CD4-positive, alpha-beta T cell treated with Interleukin-4 for 4 hours (primary cell): ENCODE measurements around the gene GIGYF1.
"Not testable (repeated sequence)": the region's sequence is repeated elsewhere in the genome, so short reads cannot be mapped to it uniquely, and the experiment has no call there.

ENCODE experiments used
- DNase-seq: peaks from one replicate; pipeline ENCODE4 v3.0.0-alpha.2; 2020

The GIGYF1 gene

GRCh38 chr7:100694098-100694745 is at the start of gene GIGYF1:
GIGYF1 (minus strand) TSS chr7:100694250; CDS start chr7:100688238, 6,012 bp downstream.
- DNase-seq: peak; percentile 54

DNA sequence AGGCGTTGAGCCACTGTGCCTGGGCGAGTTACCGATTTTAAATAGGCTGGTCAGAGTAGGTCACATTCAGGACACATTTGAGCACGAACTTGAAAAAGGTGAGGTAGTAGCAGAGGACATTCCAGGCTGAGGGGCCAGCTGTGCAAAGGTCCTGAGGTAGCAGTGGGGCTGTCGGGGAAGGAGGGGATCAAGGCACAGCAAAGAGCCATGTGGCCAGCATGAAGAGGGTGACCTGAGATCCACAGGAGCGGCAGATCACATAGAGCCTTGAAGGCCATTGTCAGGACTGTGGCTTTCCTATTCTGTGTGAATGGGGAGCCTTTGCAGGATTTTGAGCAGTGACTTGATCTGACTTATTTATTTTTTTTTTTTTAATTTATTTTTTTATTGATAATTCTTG is 45.9 kb upstream of the GIGYF1 start:
- no peak for DNase-seq

GRCh38 chr7:100736671-100737070 is 42.6 kb upstream of the GIGYF1 start:
- no peak for DNase-seq

DNA sequence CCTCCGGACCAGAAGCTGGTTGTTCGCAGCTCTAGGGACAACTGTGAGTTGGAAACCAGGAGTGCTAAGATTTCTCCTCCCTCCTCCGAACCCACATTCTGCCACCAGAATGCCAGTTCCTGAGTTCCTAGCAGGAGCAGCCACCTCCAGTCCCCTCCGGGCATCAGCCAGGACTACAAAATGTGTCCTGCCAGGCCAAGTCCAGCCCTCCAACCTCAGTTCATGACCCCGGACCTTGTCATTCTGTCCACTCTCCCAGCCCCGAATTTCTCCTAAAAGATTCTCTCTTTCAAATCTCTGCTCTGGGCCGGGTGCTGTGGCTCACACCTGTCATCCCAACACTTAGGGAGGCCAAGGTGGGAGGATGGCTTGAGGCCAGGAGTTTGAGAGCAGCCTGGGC is 41.7 kb upstream of the GIGYF1 start:
- no peak for DNase-seq

DNA sequence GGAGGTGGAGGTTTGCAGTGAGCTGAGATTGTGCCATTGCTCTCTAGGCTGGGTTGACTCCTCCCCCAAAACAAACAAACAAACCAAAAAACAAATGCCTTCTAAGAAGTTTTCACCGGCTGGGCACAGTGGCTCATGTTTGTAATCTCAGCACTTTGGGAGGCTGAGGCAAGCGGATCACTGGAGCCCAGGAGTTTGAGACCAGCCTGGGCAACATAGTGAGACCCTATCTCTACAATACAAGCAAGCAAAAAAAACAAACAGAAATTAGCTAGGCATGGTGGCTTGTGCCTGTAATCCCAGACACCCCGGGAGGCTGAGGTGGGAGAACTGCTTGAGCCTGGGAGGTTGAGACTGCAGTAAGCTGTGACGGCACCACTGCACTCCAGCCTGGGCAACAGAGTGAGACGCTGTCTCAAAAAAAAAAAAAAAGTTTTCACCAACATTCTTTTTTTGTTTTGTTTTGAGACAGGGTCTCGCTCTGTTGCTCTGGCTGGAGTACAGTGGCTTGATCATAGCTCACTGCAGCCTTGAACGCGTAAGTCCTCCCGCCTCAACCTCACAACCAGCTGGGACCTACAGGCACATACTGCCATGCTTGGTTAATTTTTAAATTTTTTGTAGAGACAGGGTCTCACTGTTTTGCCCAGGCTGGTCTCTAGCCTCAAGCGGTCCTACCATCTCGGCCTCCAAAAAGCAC is 38.0 kb upstream of the GIGYF1 start:
- no peak for DNase-seq

DNA sequence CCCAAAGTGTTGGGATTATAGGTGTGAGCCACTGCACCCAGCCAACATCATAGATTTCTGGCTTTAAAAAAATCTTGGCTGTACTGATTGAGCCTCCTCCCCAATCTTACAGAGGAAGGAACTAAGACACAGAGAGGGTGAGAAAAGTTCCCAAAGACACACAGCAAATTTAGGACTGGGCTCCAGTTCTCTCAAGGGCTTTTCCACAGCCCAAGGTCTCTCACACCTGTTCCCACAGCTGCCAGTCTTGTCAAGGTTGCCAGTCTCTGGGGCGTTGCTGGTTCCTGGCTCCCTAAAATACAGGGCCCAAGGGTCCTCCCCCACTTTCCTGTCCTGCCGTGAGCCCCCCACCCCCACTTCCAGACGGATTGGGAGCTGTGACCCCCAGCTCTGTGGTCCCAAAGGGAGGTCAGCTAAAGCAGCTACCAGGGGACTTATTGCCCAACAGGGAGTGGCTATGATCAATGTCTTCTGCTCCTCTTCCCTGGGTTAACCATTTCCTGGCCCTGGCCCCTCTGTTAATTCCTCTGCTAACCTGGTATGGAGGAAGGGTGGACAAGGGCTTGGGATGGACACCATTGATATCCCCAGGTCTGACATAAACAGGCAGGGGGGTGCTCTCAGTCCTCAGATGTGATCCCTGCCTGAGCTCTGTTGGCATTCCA is 36.2 kb upstream of the GIGYF1 start:
- no peak for DNase-seq

- no peak for DNase-seq
Observed at GRCh38 chr7:100728196-100728595, 34.1 kb upstream of the GIGYF1 start.

- DNase-seq: no peak
Observed at GRCh38 chr7:100726996-100727761, 33.1 kb upstream of the GIGYF1 start.

DNA sequence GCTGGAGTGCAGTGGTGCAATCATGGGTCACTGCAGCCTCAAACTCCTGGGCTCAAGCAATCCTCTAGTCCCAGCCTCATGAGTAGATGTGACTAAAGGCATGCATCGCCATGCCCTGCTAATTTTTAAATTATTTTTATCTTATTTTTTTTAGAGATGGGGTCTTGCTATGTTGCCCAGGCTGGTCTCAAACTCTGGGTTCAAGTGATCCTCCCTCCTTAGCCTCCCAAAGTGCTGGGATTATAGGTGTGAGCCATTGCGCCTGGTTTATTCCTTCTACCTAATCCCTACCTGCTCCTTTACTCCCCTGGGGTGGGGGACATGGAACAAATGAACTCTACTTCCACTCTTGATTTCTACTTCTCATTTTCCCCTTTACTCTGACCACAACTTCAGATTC is 30.3 kb upstream of the GIGYF1 start:
- not testable (repeated sequence) for DNase-seq

GRCh38 chr7:100723732-100724275 is 29.8 kb upstream of the GIGYF1 start:
- no peak for DNase-seq

- no peak for DNase-seq
Observed at GRCh38 chr7:100722480-100723212, 28.6 kb upstream of the GIGYF1 start.

DNA sequence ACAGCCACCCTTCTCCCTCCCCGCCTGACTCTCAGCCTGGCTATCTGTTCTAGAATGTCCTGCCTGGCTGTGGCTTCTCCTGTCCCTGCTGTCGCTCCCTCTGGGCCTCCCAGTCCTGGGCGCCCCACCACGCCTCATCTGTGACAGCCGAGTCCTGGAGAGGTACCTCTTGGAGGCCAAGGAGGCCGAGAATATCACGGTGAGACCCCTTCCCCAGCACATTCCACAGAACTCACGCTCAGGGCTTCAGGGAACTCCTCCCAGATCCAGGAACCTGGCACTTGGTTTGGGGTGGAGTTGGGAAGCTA is 27.4 kb upstream of the GIGYF1 start:
- DNase-seq: no peak

GRCh38 chr7:100720671-100721504 is 26.8 kb upstream of the GIGYF1 start:
- DNase-seq: no peak

- DNase-seq: no peak
Observed at GRCh38 chr7:100720279-100720670, 26.2 kb upstream of the GIGYF1 start, which contains the start of gene EPO. EPO (plus strand) TSS chr7:100720468; CDS start chr7:100720981, 513 bp downstream.

- no peak for DNase-seq
Observed at GRCh38 chr7:100719523-100720278, 25.7 kb upstream of the GIGYF1 start.

GRCh38 chr7:100717073-100717472 is 23.0 kb upstream of the GIGYF1 start:
- DNase-seq: not testable (repeated sequence)

DNA sequence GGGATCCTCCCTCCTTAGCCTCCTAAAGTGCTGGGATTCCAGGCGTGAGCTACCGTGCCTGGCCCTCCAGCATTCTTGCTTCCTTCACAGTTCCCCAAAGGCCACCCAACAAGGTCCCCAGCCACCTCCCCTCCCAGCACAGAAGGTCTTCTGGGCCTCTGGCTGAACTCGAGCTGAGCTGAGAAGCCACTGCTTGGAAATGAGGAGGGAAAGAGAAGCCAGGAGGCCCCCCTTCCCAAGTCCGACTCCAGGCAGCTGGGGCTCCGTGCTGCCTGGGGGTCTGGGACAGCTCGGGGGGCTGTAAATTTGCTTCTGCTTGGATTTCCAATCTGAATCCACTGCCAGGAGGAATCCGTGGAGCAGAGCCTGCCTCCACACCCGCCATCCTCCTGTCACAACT is 20.7 kb upstream of the GIGYF1 start:
- DNase-seq: no peak

GRCh38 chr7:100711369-100711768 is 17.3 kb upstream of the GIGYF1 start:
- no peak for DNase-seq

- no peak for DNase-seq
Observed at GRCh38 chr7:100710452-100710851, 16.4 kb upstream of the GIGYF1 start.

DNA sequence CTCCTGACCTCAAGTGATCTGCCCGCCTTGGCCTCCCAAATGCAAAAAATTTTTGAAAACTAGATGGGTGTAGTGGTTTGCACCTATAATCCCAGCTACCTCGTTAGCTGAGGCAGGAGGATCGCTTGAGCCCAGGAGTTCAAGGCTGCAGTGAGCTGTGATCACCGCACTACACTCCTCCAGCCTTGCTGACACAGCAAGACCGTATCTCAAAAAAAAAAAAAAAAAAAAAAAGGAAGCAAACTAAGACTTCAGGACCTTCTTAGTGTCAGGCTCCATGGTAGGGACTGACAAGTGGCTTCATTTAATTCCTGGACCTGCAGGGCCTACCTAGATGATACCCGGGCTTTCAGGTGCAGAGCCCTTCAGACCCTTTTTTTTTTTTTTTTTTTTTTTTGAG is 14.3 kb upstream of the GIGYF1 start:
- no peak for DNase-seq
